ENCODE measurements around the gene TNNT1. TPM values are rescaled to one million over a fixed set of nuclear protein-coding genes. Genes with fewer than 3 reads are reported as not detected.
A peak's percentile ranks its signal among the peaks of the same experiment; 100 is the strongest.

TNNT1 gene
- total and polyA plus RNA-seq, 12 donors: 0.36 to 11.1 (median 0.90) TPM; not detected in 4

- H3K9me3 ChIP-seq (replicated peaks in 1 of 3): no peaks in the 10 kb centered on the region
- H3K4me3 ChIP-seq: peak overlapping the region in 1 of 4 donors; percentile 76
- no peaks in the 10 kb centered on the region for H3K27me3 ChIP-seq
- H3K36me3 ChIP-seq (replicated peaks in 1 of 2): no peaks in the 10 kb centered on the region
- peaks cover 10 to 28% of the 10 kb centered on the region in 2 donors for H3K4me1 ChIP-seq (replicated peaks in 1 of 2)
- 80 to 86% (median 85%) methylated on average over 14 of the region's 14 CpGs for WGBS, 4 donors
- no peak for DNase-seq
- H3K27ac ChIP-seq: no peak overlapping the region
- intact Hi-C loops (cut with DNase I): no loop called here
- TF ChIP-seq CTCF (IDR thresholded peaks at IDR 0.05) (no peak), POLR2A (IDR thresholded peaks at IDR 0.05) (no peak)
Measured at GRCh38 chr19:55119053-55119452, 30.0 kb downstream of the TNNT1 start.

GRCh38 chr19:55118401-55118991, 30.5 kb downstream of the TNNT1 start:
- H3K36me3 ChIP-seq (replicated peaks in 1 of 2): no peaks in the 10 kb centered on the region
- peaks cover 15 to 30% of the 10 kb centered on the region in 2 donors for H3K4me1 ChIP-seq (replicated peaks in 1 of 2)
- H3K9me3 ChIP-seq (replicated peaks in 1 of 3): no peaks in the 10 kb centered on the region
- peak in 6 of 7 donors; percentile 21 to 74 (median 52) for DNase-seq
- H3K27ac ChIP-seq: peak overlapping the region in 3 of 5 donors; percentile 66 to 96 (median 71)
- TF ChIP-seq POLR2A (IDR thresholded peaks at IDR 0.05) (no peak), CTCF (IDR thresholded peaks at IDR 0.05) (no peak)
- H3K27me3 ChIP-seq: no peaks in the 10 kb centered on the region
- intact Hi-C loops (cut with DNase I): no loop called here
- WGBS, 4 donors: 23 to 39% (median 32%) methylated on average over 13 to 22 of the region's 22 CpGs
- peak overlapping the region in 2 of 4 donors; percentile 33 to 76 for H3K4me3 ChIP-seq

GRCh38 chr19:55117663-55118391, 31.2 kb downstream of the TNNT1 start:
- Histone ChIP-seq H3K4me1 (replicated peaks in 1 of 2) (peaks cover 15 to 37% of the 10 kb centered on the region in 2 donors), H3K27me3 (no peaks in the 10 kb centered on the region), H3K4me3 (peak overlapping the region in 2 of 4 donors; percentile 33 to 76), H3K36me3 (replicated peaks in 1 of 2) (no peaks in the 10 kb centered on the region), H3K27ac (peak overlapping the region; percentile 53 to 96 (median 71)), H3K9me3 (replicated peaks in 1 of 3) (no peaks in the 10 kb centered on the region)
- intact Hi-C loops (cut with DNase I): no loop called here
- WGBS, 4 donors: 0 to 2% (median 1%) methylated on average over 29 to 44 of the region's 44 CpGs
- peak; percentile 98 to 99 (median 99) for DNase-seq
- TF ChIP-seq CTCF (IDR thresholded peaks at IDR 0.05) (no peak), POLR2A (IDR thresholded peaks at IDR 0.05) (peak; percentile 9 to 38)

GRCh38 chr19:55116859-55117662, 31.9 kb downstream of the TNNT1 start, which contains the start of gene PPP1R12C:
TSS of gene PPP1R12C (minus strand) at chr19:55117637. CDS start at chr19:55117543, 94 bp downstream.
- peaks cover 15 to 38% of the 10 kb centered on the region in 2 donors for H3K4me1 ChIP-seq (replicated peaks in 1 of 2)
- intact Hi-C loops (cut with DNase I): no loop called here
- 0 to 1% (median 0%) methylated on average over 13 to 81 of the region's 97 CpGs for WGBS, 4 donors
- peak within 1 kb of the TSS; percentile 74 to 79 (median 76) for H3K4me3 ChIP-seq
- TF ChIP-seq CTCF (IDR thresholded peaks at IDR 0.05) (no peak), POLR2A (IDR thresholded peaks at IDR 0.05) (peak in 1 of 2 donors; percentile 45)
- no peaks in the 10 kb centered on the region for H3K9me3 ChIP-seq (replicated peaks in 1 of 3)
- peaks cover 0 to 6% of the 10 kb centered on the region in 2 donors for H3K36me3 ChIP-seq (replicated peaks in 1 of 2)
- peak in 5 of 7 donors; percentile 23 to 64 (median 53) for DNase-seq
- peak within 1 kb of the TSS; percentile 53 to 96 (median 73) for H3K27ac ChIP-seq
- no peaks in the 10 kb centered on the region for H3K27me3 ChIP-seq

Measured in adrenal gland (tissue), 12 donors.